Urothelium cell line (cell line): ENCODE measurements around the gene ACAP3.

Experiments
- DNase-seq: peaks from one replicate; pipeline ENCODE4 v3.0.0; 2011; ENCODE audit warnings: low spot score, mixed read lengths
- FAIRE-seq: peaks from 2 replicates; lab custom pipeline; 2011; peaks lifted over from hg19 to GRCh38; lab: Jason Lieb, UNC

Gene ACAP3

DNA sequence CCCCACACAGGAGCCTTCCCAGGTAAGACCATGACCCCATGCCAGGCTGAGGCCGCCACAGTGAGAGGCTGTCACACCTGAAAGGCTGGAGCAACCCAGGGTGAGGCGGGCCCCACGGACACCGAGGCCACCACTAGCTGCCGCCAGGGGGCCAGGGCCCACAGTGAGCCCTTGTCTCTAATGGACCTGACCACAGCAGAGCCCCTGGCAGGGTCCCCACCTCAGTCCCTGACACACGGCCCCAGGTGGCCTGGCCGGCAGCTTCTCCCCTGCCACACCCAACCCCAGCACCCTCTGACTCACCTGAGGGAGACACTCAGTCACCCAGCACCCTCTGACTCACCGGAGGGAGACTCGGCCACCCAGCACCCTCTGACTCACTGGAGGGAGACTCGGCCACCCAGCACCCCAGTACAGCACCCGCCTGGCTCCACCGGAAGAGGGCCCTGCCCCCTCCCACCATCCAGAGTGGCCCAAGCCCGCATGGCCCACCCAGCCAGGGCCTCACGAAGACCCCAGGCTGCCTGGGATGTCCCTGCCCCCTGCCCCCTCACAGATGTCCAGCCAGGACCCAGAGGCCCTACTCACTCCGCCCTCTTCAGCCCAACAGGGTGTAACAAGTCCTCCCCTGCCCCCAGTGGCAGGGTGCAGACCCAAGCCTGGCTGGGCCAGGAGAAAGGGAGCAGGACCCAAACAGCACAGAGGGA lies 37.1 kb upstream of the ACAP3 start:
- FAIRE-seq (no peak), DNase-seq (peak; percentile 76)

DNA sequence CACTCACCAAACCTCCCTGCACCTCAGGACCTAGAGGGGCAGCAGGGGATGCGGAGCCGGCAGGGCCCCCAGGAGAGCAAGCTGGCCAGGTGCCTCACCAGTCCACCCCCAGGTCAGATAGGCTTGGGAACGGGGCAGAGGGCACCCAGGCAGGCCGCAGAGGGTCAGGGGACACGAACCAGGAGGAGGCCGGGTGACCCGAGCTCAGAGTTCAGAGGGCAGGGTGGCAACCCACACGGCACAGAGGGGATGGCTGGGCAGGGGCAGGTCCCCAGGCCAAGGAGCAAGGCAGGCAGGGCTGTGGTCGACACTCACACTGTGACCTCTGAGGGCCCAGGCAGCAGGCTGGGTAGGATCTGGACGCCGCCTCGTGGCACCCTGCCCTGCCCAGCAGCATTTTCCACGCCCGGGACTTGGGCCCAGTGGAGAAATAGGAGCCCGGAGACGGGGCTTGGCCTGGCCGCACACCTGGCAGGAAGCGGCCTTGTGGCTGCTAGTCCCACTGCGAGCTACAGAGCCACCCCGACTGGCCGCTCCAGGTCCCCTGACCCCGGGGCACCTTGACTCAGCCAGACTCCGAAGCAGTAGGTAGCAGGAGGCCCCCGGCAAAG lies 36.2 kb upstream of the ACAP3 start:
- DNase-seq (no peak), FAIRE-seq (no peak)

DNA sequence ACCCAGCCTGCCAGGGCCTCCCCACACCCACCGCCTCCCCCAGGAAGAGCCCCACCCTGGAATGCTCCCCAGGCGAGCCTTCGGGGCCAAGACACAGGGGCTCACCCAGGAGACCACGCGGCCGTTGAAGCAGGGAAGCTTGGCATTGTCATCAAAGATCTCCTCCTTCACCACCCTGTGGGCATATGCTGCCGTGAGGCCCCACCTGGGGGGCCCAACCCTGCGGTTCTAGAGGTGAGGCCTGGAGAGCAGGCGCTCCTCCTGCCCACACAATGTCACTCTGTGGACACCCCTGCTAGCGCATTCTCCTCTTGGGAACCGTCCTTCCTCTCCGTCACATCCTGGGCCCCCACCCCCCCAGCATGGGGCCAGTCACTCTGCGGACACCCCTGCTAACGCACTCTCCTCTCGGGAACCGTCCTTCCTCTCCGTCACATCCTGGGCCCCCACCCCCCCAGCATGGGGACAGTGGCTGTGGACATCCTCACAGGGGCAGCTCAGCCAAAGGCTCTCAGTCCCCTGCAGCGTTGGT lies 34.9 kb upstream of the ACAP3 start:
- DNase-seq (no peak), FAIRE-seq (no peak)

DNA sequence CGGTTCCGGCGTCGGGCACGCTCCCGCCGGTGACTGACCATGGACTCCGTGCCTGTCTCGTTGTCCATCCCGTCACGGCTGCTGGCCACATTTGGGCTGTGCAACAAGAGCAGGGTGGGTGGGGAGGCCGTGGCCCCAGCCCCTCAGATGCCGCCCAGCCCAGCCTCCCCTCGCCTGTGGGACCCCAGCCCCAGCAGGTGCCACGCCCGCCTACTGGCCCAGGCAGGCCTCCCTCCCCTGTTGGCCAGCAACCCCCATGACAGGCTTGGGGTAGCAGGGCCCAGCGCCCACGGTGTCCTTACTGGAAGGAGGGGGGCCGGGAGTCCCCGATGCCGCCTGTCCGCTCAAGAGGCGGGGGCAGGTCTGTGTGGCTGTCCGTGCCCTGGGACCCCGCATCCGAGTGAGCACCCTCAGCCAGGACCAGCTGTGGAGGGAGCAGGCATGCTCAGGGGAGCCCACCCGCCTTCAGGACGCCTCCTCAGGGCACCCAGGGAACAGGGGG lies 34.4 kb upstream of the ACAP3 start:
- DNase-seq (no peak), FAIRE-seq (no peak)

DNA sequence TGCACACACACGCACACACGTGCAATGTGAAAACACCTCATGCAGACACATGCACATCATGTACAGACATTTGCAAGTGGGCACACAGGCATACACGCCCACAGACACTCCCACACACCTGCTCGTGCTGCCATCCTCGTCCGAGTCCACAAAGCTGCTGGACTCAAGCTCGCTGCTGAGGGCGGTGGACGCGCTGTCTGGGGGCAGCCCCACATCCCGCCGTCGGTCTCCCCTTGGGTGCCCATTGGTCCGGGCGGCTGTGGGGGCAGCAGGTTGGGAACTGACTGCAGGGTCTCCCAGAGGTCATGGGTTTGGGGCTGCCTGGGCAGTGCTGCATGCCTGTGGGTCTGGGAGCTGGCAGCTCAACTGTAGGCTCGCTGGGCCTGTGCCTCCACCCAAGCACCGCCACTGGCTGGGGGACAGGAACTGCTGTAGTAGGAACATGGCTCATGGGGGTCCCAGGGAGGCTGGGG lies 33.9 kb upstream of the ACAP3 start:
- DNase-seq (no peak), FAIRE-seq (no peak)

DNA sequence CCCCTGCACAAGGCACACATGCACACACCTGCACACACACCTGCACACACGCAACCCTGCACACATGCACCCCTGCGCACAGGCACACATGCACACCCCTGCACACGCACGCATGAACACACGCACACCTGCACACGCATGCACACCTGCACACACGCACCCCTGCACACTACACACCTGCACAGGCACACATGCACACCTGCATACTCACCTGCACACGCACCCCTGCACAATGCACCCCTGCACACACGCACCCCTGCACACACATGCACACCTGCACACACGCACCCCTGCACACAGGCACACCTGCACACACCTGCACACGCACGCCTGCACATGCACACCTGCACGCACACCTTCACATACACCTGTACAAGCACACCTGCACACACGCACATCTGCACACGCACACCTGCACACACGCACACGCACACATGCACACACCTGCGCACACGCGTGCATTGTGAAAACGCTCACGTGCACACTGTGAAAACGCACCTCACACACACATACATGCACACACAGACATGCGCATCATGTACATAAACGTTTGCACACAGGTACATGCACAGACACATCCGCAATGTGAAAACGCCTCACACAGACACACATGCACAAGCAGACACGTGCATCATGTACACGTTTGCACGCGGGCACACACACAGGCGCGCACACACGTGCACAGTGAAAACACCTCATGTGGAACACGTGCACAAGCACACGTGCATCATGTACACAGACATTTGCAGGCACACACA lies 33.2 kb upstream of the ACAP3 start:
- DNase-seq (no peak), FAIRE-seq (peak; percentile 72)

DNA sequence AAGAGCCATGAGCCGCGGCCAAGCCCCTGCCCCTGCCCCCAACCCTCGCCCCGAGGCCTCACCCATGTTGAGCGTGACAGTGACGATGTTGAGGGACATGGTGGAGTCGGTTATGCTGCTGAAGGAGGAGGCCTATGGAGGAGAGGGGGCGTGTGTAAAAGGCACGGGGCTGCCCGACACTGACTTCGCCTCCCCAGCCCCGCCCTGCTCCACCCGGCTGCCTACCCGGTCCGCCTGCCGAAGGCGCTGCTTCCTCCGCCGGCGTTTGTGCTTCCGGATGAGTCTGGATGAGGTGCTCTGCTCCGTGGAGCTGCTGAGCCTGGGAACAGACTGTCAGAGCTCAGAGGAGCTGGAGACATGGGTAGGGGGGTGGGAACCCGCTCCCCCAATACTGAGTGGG lies 32.5 kb upstream of the ACAP3 start:
- FAIRE-seq = no peak
- DNase-seq = no peak

DNA sequence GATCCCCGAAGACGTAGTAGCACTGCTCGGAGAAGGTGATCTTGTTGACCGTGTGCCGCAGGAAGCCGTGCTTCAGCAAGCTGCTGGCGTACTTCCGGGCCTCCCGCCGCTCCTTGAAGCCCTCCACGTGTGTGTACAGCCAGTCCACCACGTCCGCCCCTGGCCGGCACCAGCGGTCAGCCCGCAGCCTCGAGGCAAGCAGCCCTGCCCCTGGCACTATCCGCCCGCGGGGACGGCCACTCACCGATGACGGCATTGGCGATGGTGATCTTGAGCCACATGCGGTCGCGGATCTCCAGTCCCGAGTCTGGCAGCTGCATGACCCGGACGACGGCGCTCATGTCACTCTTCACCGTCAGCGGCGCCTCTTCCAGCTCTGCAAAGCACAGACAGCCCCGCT lies 30.5 kb upstream of the ACAP3 start:
- FAIRE-seq (no peak), DNase-seq (no peak)

DNA sequence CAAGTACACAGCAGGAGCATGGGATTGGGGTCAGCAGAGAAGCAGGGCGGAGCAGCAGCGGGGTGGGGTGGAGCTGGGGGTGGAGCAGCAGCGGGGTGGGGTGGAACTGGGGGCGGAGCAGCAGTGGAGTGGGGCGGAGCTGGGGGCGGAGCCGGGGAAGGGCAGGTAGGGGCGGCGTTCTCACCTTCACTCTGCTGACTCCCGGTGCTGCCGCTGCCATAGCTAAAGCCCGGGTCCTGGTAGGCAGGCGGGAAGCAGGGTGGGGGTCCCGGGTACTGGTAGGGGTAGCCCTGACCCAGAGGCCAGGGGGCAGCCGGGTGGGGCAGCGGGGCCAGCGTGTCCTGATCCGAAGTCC lies 30.0 kb upstream of the ACAP3 start:
- no peak for FAIRE-seq

DNA sequence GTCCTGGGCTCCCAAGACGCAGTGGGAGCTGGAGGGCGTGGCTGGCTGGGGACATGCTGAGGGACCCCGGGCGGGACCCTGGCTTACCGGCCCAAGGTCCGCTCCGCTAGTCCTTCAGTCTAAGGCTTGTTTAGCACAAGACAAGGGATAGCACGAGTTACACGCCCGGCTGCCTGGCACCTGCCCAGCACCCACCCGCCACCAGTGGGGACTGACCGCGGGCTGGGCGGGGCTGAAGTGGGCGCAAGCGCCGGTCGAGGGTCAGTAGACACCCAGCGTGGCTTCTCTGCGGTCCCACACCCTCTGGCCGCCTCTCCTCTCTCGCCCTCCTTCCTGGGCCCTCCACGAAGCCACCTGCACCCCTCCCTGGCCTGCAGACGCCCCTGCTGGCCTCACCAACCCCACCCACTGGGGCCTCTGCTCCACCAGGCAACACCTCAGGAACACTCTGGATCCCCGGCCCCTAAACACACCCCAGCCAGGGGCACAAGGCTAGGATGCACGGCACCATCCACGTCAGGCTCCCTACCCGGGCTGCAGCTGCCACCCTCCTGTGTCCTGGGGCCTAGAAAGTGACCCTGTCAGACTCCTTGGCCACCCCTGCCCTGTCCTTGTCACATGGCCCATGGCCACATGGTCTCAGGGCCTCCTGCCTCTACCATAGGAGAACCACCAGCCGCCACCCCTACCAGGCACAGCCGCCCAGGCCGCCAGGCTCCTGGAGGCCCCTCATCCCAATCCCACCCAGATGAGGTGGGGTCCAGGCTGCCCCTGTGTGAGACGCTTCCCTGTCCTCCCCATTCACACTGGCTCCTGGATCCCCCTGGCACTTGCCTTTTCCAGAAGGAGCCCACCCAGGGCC lies 29.4 kb upstream of the ACAP3 start:
- no peak for FAIRE-seq

More for the DNA sequence above, 30.0 kb upstream of the ACAP3 start:
- peak; percentile 39 for DNase-seq

DNA sequence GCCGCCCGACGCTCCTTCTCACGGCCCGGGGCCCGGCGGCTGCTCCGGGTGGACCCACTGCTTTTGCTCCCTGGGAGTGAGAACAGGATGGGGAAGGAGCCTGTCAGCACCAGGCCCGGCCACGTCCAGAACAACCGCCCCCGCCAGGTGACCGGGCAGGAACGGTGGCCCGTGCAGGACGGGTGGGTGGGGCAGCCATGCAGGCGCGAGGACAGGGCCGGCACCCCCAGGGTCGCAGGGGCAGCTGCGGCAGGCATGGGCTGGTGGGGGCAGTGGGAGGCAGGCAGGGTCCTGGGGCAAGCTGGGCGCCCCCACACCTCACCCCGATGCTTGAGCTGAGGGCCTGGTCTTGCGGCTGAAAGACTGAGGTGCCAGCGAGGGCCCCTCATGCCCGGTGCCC lies 28.7 kb upstream of the ACAP3 start:
- FAIRE-seq (no peak), DNase-seq (no peak)

More for the DNA sequence above, 29.4 kb upstream of the ACAP3 start:
- DNase-seq = no peak

DNA sequence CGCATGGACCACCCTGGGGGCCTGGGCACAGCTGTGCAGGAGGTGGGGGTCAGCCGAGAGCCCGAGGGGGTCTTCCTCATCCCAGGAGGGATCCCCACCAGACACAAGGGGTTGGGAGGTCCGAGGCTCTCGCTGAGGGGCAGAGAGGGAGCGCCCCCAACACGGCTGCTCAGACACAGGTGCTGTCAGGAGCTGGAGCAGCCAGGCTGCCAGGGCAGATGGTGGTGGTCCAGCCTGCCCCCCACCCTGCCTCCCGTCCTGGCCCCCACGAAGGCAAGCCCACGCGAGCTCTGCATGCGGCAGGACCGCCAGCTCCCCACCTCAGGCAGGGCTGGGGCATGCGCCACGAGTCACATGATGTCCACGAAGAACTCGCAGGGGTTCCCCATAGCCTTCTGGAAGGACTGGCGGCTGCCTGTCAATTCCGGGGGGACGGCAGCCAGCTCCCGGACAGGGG lies 28.1 kb upstream of the ACAP3 start:
- FAIRE-seq = no peak
- DNase-seq = no peak

DNA sequence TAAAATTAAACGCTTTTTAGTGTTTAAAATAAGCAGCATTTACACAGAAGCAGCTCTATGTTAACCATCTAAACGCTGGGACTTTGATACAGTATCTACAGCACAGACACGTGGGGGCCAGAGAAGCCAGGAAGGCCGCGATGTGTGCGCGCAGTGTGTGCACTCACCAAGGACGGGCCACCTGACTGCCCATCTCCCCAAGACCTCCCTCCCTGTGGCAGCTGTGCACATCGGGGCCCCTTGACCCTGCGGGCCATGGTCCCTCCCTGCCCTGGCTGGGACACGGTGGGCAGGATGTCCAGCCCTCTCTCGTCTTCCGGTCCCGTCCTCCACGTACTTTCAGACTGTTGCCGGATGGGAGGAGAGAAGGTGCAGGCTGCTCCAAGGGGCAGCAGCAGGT lies 27.6 kb upstream of the ACAP3 start:
- DNase-seq = no peak
- FAIRE-seq = no peak

DNA sequence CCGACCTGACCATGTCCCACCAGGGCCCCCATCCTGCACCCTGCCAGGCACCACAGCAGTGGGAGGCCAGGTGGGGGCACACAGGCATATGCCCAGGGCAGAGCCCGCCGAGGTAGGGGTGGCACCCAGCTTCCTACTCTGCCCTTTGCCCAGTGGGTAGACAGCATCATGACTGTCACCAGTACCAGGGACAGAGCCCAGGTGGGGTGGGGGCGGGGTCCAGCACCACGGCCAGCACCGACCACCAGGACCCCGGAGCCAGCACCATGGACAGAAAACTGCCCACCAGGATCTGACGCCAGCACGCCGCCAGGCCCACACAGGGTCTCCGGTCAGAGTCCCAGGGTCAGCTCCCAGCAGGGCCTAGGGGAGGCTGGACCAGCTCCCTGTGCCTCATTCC lies 27.1 kb upstream of the ACAP3 start:
- no peak for FAIRE-seq
- DNase-seq = no peak

DNA sequence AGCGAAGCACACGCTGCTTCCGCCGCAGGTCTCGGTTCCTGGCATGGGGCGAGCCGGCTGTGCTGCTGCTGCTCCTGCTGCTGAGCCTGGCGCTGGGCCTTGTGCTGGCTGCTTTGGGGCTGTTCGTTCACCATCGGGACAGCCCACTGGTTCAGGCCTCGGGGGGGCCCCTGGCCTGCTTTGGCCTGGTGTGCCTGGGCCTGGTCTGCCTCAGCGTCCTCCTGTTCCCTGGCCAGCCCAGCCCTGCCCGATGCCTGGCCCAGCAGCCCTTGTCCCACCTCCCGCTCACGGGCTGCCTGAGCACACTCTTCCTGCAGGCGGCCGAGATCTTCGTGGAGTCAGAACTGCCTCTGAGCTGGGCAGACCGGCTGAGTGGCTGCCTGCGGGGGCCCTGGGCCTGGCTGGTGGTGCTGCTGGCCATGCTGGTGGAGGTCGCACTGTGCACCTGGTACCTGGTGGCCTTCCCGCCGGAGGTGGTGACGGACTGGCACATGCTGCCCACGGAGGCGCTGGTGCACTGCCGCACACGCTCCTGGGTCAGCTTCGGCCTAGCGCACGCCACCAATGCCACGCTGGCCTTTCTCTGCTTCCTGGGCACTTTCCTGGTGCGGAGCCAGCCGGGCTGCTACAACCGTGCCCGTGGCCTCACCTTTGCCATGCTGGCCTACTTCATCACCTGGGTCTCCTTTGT lies 26.0 kb upstream of the ACAP3 start:
- DNase-seq = no peak

DNA sequence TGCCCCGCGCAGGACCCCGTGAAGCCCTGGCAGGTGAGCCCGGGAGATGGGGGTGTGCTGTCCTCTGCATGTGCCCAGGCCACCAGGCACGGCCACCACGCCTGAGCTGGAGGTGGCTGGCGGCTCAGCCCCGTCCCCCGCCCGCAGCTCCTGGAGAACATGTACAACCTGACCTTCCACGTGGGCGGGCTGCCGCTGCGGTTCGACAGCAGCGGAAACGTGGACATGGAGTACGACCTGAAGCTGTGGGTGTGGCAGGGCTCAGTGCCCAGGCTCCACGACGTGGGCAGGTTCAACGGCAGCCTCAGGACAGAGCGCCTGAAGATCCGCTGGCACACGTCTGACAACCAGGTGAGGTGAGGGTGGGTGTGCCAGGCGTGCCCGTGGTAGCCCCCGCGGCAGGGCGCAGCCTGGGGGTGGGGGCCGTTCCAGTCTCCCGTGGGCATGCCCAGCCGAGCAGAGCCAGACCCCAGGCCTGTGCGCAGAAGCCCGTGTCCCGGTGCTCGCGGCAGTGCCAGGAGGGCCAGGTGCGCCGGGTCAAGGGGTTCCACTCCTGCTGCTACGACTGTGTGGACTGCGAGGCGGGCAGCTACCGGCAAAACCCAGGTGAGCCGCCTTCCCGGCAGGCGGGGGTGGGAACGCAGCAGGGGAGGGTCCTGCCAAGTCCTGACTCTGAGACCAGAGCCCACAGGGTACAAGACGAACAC lies 25.2 kb upstream of the ACAP3 start:
- no peak for FAIRE-seq
- DNase-seq = no peak

More for the DNA sequence above, 26.0 kb upstream of the ACAP3 start:
- FAIRE-seq = no peak

DNA sequence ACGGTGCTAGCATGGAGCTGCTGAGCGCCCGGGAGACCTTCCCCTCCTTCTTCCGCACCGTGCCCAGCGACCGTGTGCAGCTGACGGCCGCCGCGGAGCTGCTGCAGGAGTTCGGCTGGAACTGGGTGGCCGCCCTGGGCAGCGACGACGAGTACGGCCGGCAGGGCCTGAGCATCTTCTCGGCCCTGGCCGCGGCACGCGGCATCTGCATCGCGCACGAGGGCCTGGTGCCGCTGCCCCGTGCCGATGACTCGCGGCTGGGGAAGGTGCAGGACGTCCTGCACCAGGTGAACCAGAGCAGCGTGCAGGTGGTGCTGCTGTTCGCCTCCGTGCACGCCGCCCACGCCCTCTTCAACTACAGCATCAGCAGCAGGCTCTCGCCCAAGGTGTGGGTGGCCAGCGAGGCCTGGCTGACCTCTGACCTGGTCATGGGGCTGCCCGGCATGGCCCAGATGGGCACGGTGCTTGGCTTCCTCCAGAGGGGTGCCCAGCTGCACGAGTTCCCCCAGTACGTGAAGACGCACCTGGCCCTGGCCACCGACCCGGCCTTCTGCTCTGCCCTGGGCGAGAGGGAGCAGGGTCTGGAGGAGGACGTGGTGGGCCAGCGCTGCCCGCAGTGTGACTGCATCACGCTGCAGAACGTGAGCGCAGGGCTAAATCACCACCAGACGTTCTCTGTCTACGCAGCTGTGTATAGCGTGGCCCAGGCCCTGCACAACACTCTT lies 24.5 kb upstream of the ACAP3 start:
- DNase-seq (no peak), FAIRE-seq (no peak)

DNA sequence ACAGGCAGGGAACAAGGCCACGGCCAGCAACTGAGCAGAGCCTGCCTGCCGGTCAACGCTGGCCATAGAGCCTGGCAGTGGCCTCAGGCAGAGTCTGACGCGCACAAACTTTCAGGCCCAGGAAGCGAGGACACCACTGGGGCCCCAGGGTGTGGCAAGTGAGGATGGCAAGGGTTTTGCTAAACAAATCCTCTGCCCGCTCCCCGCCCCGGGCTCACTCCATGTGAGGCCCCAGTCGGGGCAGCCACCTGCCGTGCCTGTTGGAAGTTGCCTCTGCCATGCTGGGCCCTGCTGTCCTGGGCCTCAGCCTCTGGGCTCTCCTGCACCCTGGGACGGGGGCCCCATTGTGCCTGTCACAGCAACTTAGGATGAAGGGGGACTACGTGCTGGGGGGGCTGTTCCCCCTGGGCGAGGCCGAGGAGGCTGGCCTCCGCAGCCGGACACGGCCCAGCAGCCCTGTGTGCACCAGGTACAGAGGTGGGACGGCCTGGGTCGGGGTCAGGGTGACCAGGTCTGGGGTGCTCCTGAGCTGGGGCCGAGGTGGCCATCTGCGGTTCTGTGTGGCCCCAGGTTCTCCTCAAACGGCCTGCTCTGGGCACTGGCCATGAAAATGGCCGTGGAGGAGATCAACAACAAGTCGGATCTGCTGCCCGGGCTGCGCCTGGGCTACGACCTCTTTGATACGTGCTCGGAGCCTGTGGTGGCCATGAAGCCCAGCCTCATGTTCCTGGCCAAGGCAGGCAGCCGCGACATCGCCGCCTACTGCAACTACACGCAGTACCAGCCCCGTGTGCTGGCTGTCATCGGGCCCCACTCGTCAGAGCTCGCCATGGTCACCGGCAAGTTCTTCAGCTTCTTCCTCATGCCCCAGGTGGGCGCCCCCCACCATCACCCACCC lies 23.6 kb upstream of the ACAP3 start, which contains the start of gene TAS1R3:
TSS of gene TAS1R3 (plus strand) at position 213 of the 898 bp plus-strand sequence. CDS start at position 279, 66 bp downstream.
- no peak for DNase-seq
- no peak for FAIRE-seq
